Activated T-helper 17 cell treated with anti-CD3 and anti-CD28 coated beads, Interleukin-2, amount 50 U/mL, for 72 hours (primary cell): ENCODE data around the gene GOLGA2. TPM values are rescaled to one million over a fixed set of nuclear protein-coding genes. Genes with fewer than 3 reads are reported as not detected.
A peak's percentile ranks its signal among the peaks of the same experiment; 100 is the strongest.

Source experiments
- ATAC-seq: fragments of 150-1000 bp; cut with Tn5 transposase; replicated peaks from 2 replicates; pipeline ENCODE4 v1.10.0; 2021; ENCODE audit warnings: mild to moderate bottlenecking, moderate library complexity
- H3K27ac Mint-ChIP-seq: one replicate; pipeline ENCODE4 v1.8.0; 2022; ENCODE audit warnings: mixed read lengths
- H3K27me3 Mint-ChIP-seq: one replicate; pipeline ENCODE4 v1.8.0; 2022; ENCODE audit warnings: mixed read lengths
- H3K36me3 Mint-ChIP-seq: one replicate; pipeline ENCODE4 v1.8.0; 2022; ENCODE audit warnings: low read depth, mild to moderate bottlenecking, mixed read lengths
- H3K4me1 Mint-ChIP-seq: one replicate; pipeline ENCODE4 v1.8.0; 2022; ENCODE audit warnings: mixed read lengths
- H3K4me3 Mint-ChIP-seq: one replicate; pipeline ENCODE4 v1.8.0; 2022; ENCODE audit warnings: mild to moderate bottlenecking, mixed read lengths
- H3K9me3 Mint-ChIP-seq: one replicate; pipeline ENCODE4 v1.8.0; 2022; ENCODE audit warnings: mixed read lengths
- total RNA-seq, 2 donors: library from RNA; stranded (reverse); gene quantifications; one replicate each; pipeline ENCODE4 v1.2.3, GENCODE V29; 2022

The GOLGA2 gene
- total RNA-seq, 2 donors from 2014 or later: 31.2 to 60.0 TPM

DNA sequence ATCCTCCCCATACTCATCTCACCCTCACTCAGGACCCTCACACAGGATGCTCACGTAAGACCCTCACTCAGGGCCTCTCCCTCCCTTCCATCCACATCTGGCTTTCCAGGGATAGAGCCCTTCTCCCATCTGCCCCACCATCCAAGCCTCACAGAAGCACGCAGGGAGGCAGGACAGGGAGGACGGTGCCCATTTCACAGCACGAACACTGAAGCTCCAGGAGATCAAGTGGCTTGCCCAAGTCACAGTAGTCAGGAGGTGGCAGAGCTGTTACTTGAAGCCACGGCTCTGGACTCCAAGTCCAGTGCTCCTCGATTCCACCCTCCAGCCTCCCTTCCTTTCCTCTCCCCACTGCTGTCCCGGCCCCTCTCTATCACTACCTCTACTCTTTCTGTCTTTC lies 50.9 kb downstream of the GOLGA2 start:
- H3K4me3 Mint-ChIP-seq: no peak overlapping the region
- no peaks in the 10 kb centered on the region for H3K9me3 Mint-ChIP-seq
- no peaks in the 10 kb centered on the region for H3K36me3 Mint-ChIP-seq
- no peaks in the 10 kb centered on the region for H3K4me1 Mint-ChIP-seq
- H3K27me3 Mint-ChIP-seq: no peaks in the 10 kb centered on the region
- H3K27ac Mint-ChIP-seq: no peak overlapping the region
- ATAC-seq: no peak

DNA sequence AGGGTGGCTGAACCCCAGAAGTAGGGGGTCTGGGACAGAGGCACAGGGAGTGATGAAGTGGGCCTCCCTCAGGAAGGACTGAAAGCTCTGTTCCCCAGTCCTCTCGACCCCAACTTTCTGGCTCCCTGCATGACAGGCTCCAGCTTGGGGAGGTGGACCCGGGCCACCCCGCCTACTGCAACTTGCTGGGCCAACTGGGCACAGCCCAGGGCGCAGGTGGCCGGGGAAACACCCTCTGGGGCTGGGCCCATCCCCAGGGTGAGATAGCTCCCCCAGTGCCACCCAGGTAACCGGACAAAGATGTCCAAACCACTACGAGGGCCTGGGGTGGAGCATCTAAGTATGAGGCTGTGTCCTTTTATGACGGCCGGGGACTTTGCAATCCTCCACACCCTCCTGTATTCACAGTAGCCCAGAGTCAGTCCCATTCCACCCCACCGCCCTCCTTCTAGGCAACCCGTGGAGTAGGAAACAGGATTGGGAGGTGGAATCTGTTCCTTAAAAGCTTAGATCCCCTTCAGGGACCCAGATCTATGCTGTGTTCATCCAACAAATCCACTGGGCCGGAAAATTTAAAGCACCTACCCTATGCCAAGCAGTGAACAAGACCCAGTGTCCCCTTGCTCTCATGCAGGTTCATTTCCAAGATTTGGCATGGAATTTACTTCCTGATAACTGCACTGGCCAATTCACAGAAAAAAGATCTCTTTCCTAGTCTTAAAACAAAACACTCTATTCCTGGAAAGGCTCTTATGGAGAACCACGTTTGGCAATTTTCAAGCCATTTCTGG lies 52.7 kb downstream of the GOLGA2 start:
- Mint-ChIP-seq H3K27me3 (no peaks in the 10 kb centered on the region), H3K4me1 (peaks cover 6% of the 10 kb centered on the region), H3K9me3 (no peaks in the 10 kb centered on the region), H3K4me3 (no peak overlapping the region), H3K36me3 (no peaks in the 10 kb centered on the region), H3K27ac (no peak overlapping the region)
- no peak for ATAC-seq

- peaks cover 6% of the 10 kb centered on the region for H3K4me1 Mint-ChIP-seq
- H3K9me3 Mint-ChIP-seq: no peaks in the 10 kb centered on the region
- ATAC-seq: no peak
- H3K36me3 Mint-ChIP-seq: no peaks in the 10 kb centered on the region
- H3K27ac Mint-ChIP-seq: no peak overlapping the region
- no peaks in the 10 kb centered on the region for H3K27me3 Mint-ChIP-seq
- H3K4me3 Mint-ChIP-seq: no peak overlapping the region
These were observed 53.8 kb downstream of the GOLGA2 start for GRCh38 chr9:128222026-128222425.

DNA sequence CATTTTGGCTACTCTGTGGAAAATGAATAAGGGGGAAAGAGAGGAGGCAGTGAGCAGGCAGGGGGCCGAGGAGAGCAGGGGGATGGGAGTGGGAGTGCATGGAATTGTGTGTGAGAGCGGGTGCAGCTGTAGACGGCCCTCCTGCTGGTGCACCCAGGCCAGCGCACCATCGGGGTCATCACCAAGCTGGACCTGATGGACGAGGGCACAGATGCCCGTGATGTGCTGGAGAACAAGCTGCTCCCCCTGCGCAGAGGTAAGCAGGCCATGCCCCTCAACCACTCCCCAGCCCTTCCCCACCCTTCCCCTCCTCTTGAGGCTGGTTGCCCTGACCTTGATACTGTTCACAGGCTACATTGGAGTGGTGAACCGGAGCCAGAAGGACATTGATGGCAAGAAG lies 56.0 kb downstream of the GOLGA2 start:
- ATAC-seq: no peak
- Mint-ChIP-seq H3K4me1 (peaks cover 6% of the 10 kb centered on the region), H3K27me3 (no peaks in the 10 kb centered on the region), H3K4me3 (no peak overlapping the region), H3K9me3 (no peaks in the 10 kb centered on the region), H3K27ac (no peak overlapping the region), H3K36me3 (no peaks in the 10 kb centered on the region)

DNA sequence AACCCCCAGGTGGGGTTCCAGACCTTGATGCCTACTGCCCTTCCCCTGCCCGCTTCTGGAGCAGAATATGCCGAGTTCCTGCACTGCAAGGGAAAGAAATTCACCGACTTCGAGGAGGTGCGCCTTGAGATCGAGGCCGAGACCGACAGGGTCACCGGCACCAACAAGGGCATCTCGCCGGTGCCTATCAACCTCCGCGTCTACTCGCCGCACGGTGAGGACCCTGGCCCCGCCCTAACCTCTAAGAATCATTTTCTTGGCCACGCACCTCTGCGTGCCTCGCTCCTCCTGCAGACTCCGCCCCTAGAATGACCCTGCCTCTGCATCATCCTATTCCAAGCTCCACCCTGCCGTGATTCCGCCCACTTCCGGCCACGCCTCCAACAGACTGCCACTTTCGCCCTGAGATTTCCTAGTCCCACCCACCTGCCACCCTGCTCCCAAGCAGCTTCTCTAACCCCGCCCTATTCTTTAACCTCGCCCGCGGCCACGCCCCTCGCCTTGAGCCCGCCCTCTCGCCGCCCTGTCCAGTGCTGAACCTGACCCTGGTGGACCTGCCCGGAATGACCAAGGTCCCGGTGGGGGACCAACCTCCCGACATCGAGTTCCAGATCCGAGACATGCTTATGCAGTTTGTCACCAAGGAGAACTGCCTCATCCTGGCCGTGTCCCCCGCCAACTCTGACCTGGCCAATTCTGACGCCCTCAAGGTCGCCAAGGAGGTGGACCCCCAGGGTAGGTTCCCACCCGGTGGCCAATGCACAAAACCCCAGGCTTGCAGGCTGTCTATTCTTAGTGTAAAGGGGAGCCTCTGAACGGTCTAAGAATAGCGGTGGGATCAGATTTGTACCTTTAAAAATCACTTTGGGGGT lies 57.1 kb downstream of the GOLGA2 start:
- H3K27ac Mint-ChIP-seq: peak overlapping the region; percentile 91
- no peaks in the 10 kb centered on the region for H3K27me3 Mint-ChIP-seq
- no peaks in the 10 kb centered on the region for H3K36me3 Mint-ChIP-seq
- H3K4me3 Mint-ChIP-seq: peak overlapping the region; percentile 87
- H3K9me3 Mint-ChIP-seq: no peaks in the 10 kb centered on the region
- peak; percentile 98 for ATAC-seq
- H3K4me1 Mint-ChIP-seq: peaks cover 6% of the 10 kb centered on the region

GRCh38 chr9:128218172-128218517 lies 57.7 kb downstream of the GOLGA2 start:
- H3K4me1 Mint-ChIP-seq: peaks cover 6% of the 10 kb centered on the region
- H3K27ac Mint-ChIP-seq: peak overlapping the region; percentile 91

DNA sequence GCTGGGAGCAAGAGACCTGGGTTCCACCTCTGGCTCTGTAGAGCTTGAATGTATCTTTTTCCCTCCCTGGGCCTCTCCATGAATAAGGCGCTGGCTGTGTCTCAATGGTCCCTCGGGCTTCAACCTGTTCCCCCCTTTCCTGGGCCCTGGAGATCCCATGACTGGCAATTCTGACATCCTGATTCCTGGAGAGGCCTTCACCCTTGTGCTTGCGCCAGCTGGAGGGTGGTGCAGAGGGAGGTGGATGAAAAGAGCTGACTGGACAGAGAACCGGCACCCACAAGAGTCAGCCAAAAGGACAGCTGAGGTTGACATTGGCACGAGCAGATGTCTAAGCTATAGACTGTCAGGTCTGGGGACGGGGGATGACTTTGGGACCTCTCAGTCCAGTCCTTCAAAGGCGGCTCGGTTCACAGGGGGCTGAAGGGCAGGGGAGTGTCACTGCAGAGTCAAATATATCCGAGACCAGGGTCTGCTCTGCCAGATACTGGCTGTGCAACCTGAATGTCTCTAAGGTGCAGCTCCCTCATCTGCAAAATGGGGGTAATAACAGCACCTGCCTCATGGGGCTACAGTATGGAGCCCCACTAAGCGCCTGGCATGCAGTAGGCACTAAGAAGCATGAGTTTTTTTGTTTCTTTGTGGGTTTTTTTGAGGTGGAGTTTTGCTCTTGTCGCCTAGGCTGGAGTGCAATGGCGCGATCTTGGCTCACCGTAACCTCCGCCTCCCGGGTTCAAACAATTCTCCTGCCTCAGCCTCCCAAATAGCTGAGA lies 58.8 kb downstream of the GOLGA2 start:
- Mint-ChIP-seq H3K27me3 (peaks cover 3% of the 10 kb centered on the region), H3K9me3 (no peaks in the 10 kb centered on the region), H3K36me3 (no peaks in the 10 kb centered on the region), H3K4me1 (peaks cover 6% of the 10 kb centered on the region), H3K27ac (no peak overlapping the region), H3K4me3 (no peak overlapping the region)
- no peak for ATAC-seq

More at GRCh38 chr9:128218172-128218517, 57.7 kb downstream of the GOLGA2 start:
- Mint-ChIP-seq H3K4me3 (peak overlapping the region; percentile 87), H3K9me3 (no peaks in the 10 kb centered on the region), H3K36me3 (no peaks in the 10 kb centered on the region), H3K27me3 (no peaks in the 10 kb centered on the region)
- no peak for ATAC-seq

GRCh38 chr9:128215491-128216409 lies 60.1 kb downstream of the GOLGA2 start:
- Mint-ChIP-seq H3K36me3 (no peaks in the 10 kb centered on the region), H3K4me1 (peaks cover 6% of the 10 kb centered on the region), H3K27ac (no peak overlapping the region), H3K27me3 (peaks cover 3% of the 10 kb centered on the region), H3K9me3 (no peaks in the 10 kb centered on the region), H3K4me3 (no peak overlapping the region)
- no peak for ATAC-seq

- no peak overlapping the region for H3K4me3 Mint-ChIP-seq
- H3K36me3 Mint-ChIP-seq: no peaks in the 10 kb centered on the region
- peaks cover 6% of the 10 kb centered on the region for H3K4me1 Mint-ChIP-seq
- H3K27ac Mint-ChIP-seq: no peak overlapping the region
- ATAC-seq: no peak
- peaks cover 3% of the 10 kb centered on the region for H3K27me3 Mint-ChIP-seq
- no peaks in the 10 kb centered on the region for H3K9me3 Mint-ChIP-seq
These were observed 61.0 kb downstream of the GOLGA2 start for GRCh38 chr9:128214571-128215490.

GRCh38 chr9:128213746-128214497 lies 61.9 kb downstream of the GOLGA2 start:
- no peak for ATAC-seq
- Mint-ChIP-seq H3K4me1 (peaks cover 6% of the 10 kb centered on the region), H3K27me3 (peaks cover 3% of the 10 kb centered on the region), H3K27ac (no peak overlapping the region), H3K36me3 (no peaks in the 10 kb centered on the region), H3K4me3 (no peak overlapping the region), H3K9me3 (no peaks in the 10 kb centered on the region)

DNA sequence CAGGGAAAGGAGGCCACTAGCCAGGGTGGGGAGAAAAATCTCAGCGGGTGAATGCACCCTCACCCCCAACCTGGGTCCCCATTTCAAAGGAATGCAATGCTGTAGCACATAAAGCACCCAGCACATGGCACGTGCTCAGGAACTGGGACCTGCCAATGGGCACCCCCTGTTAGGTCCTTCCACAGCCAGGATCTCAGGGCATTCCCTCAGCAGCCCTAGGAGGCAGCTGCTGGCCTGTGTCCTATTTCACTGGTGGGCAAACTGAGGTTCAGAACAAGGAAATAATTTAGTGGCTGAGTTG lies 63.9 kb downstream of the GOLGA2 start:
- ATAC-seq: no peak
- peaks cover 3% of the 10 kb centered on the region for H3K27me3 Mint-ChIP-seq
- no peaks in the 10 kb centered on the region for H3K4me1 Mint-ChIP-seq

DNA sequence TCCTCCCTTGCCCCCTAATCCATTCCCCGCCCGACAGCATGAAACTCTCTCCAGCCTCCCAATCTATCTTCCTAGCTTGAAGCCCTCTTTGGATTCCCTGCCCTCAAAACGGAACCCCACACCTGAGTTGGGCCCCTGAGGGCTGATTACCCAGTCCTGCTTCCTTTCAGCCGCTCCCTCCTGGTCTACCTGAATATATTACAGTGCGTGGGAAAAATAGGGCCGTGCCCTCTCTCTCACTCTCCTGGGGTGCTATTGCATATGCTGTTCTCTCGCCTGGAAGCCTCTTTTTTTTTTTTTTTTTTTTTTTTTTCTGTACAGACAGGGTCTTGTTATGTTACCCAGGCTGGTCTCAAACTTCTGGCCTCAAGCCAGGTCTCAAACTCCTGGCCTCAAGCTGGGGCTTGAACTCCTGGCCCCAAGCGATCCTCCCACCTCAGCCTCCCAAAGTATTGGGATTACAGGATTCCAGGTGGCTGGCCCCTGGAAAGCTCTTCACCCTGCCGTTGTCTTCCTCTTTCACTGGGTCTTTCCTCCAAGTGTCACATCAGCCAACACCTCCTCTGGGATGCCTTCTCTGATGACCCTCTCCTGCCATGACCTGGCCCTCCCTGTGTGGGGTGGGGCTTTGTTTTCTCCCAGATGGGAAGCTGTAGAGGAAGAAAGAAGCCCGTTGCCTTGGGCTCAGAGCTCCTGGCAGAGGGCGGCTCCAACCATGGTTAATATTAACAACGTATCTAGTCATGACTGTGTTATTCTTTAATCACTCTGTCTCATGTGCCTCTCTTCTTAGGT lies 64.4 kb downstream of the GOLGA2 start:
- no peak overlapping the region for H3K27ac Mint-ChIP-seq
- no peak for ATAC-seq

More for the DNA sequence above, 63.9 kb downstream of the GOLGA2 start:
- H3K9me3 Mint-ChIP-seq: no peaks in the 10 kb centered on the region
- H3K4me3 Mint-ChIP-seq: no peak overlapping the region
- H3K27ac Mint-ChIP-seq: no peak overlapping the region
- H3K36me3 Mint-ChIP-seq: no peaks in the 10 kb centered on the region

More for the DNA sequence above, 64.4 kb downstream of the GOLGA2 start:
- H3K4me1 Mint-ChIP-seq: no peaks in the 10 kb centered on the region
- H3K36me3 Mint-ChIP-seq: no peaks in the 10 kb centered on the region
- peaks cover 3% of the 10 kb centered on the region for H3K27me3 Mint-ChIP-seq
- H3K4me3 Mint-ChIP-seq: no peak overlapping the region
- no peaks in the 10 kb centered on the region for H3K9me3 Mint-ChIP-seq
